Dendritic cell treated with granulocyte-macrophage colony-stimulating factor and Interleukin-4, amounts not matched to agents 40 ng/mL and 50 ng/mL, for 4 days (primary cell): ENCODE measurements around the gene PCNX2.
"Not testable (repeated sequence)": the region's sequence is repeated elsewhere in the genome, so short reads cannot be mapped to it uniquely, and the experiment has no call there.

Experiments used
- H3K27ac Mint-ChIP-seq: one replicate; pipeline ENCODE4 v1.8.0; 2022; ENCODE audit warnings: mild to moderate bottlenecking, mixed read lengths
- H3K27me3 Mint-ChIP-seq: one replicate; pipeline ENCODE4 v1.8.0; 2022; ENCODE audit warnings: mild to moderate bottlenecking, mixed read lengths
- H3K36me3 Mint-ChIP-seq: one replicate; pipeline ENCODE4 v1.8.0; 2022; ENCODE audit warnings: low read depth, mixed read lengths
- H3K4me1 Mint-ChIP-seq: one replicate; pipeline ENCODE4 v1.8.0; 2022; ENCODE audit warnings: low read depth, mixed read lengths
- H3K4me3 Mint-ChIP-seq: one replicate; pipeline ENCODE4 v1.8.0; 2022; ENCODE audit warnings: mild to moderate bottlenecking, moderate library complexity, mixed read lengths
- H3K9me3 Mint-ChIP-seq: one replicate; pipeline ENCODE4 v1.8.0; 2022; ENCODE audit warnings: mixed read lengths
- intact Hi-C: fragments of 100-400 bp; cut with micrococcal nuclease; formaldehyde crosslinking; loops from one replicate; pipeline ENCODE4 v1.15.0; 2022

PCNX2 gene

GRCh38 chr1:233094691-233095090 lies 200.8 kb downstream of the PCNX2 start:
- no peak overlapping the region for H3K4me3 Mint-ChIP-seq
- no peaks in the 10 kb centered on the region for H3K27me3 Mint-ChIP-seq
- no peaks in the 10 kb centered on the region for H3K36me3 Mint-ChIP-seq
- no peak overlapping the region for H3K27ac Mint-ChIP-seq
- no peaks in the 10 kb centered on the region for H3K9me3 Mint-ChIP-seq
- H3K4me1 Mint-ChIP-seq, result peaks cover 9% of the 10 kb centered on the region
- intact Hi-C loops, result no loop called here

- Mint-ChIP-seq H3K27ac (no peak overlapping the region), H3K36me3 (no peaks in the 10 kb centered on the region)
Measured at GRCh38 chr1:233094269-233094668, 201.3 kb downstream of the PCNX2 start.

GRCh38 chr1:233090746-233091494 lies 204.6 kb downstream of the PCNX2 start:
- no peak overlapping the region for H3K27ac Mint-ChIP-seq
- H3K36me3 Mint-ChIP-seq, result no peaks in the 10 kb centered on the region
- intact Hi-C loops, result no loop called here
- H3K4me1 Mint-ChIP-seq, result peaks cover 17% of the 10 kb centered on the region
- no peaks in the 10 kb centered on the region for H3K27me3 Mint-ChIP-seq
- no peaks in the 10 kb centered on the region for H3K9me3 Mint-ChIP-seq
- H3K4me3 Mint-ChIP-seq, result no peak overlapping the region

More at GRCh38 chr1:233094269-233094668, 201.3 kb downstream of the PCNX2 start:
- H3K4me3 Mint-ChIP-seq, result no peak overlapping the region
- peaks cover 9% of the 10 kb centered on the region for H3K4me1 Mint-ChIP-seq
- H3K9me3 Mint-ChIP-seq, result no peaks in the 10 kb centered on the region
- intact Hi-C loops, result no loop called here
- H3K27me3 Mint-ChIP-seq, result no peaks in the 10 kb centered on the region

- H3K27ac Mint-ChIP-seq, result no peak overlapping the region
Measured at GRCh38 chr1:233089251-233089650, 206.3 kb downstream of the PCNX2 start.

GRCh38 chr1:233088613-233089012 lies 206.9 kb downstream of the PCNX2 start:
- Mint-ChIP-seq H3K9me3 (no peaks in the 10 kb centered on the region), H3K27me3 (no peaks in the 10 kb centered on the region), H3K27ac (no peak overlapping the region), H3K4me1 (peaks cover 17% of the 10 kb centered on the region), H3K4me3 (no peak overlapping the region), H3K36me3 (no peaks in the 10 kb centered on the region)
- intact Hi-C loops, result no loop called here

More at GRCh38 chr1:233089251-233089650, 206.3 kb downstream of the PCNX2 start:
- H3K36me3 Mint-ChIP-seq, result no peaks in the 10 kb centered on the region
- H3K9me3 Mint-ChIP-seq, result no peaks in the 10 kb centered on the region
- H3K4me3 Mint-ChIP-seq, result no peak overlapping the region
- intact Hi-C loops, result no loop called here
- peaks cover 17% of the 10 kb centered on the region for H3K4me1 Mint-ChIP-seq
- H3K27me3 Mint-ChIP-seq, result no peaks in the 10 kb centered on the region

GRCh38 chr1:233086961-233087881 lies 208.3 kb downstream of the PCNX2 start:
- Mint-ChIP-seq H3K27me3 (no peaks in the 10 kb centered on the region), H3K4me3 (no peak overlapping the region), H3K4me1 (peaks cover 23% of the 10 kb centered on the region), H3K27ac (no peak overlapping the region), H3K36me3 (no peaks in the 10 kb centered on the region), H3K9me3 (no peaks in the 10 kb centered on the region)
- intact Hi-C loops, result no loop called here

GRCh38 chr1:233085566-233085965 lies 210.0 kb downstream of the PCNX2 start:
- Mint-ChIP-seq H3K27me3 (no peaks in the 10 kb centered on the region), H3K4me1 (peaks cover 28% of the 10 kb centered on the region), H3K9me3 (no peaks in the 10 kb centered on the region), H3K27ac (no peak overlapping the region), H3K4me3 (no peak overlapping the region), H3K36me3 (no peaks in the 10 kb centered on the region)
- intact Hi-C loops, result no loop called here

GRCh38 chr1:233082778-233083550 lies 212.6 kb downstream of the PCNX2 start:
- Mint-ChIP-seq H3K27ac (peak overlapping the region; percentile 75), H3K4me3 (no peak overlapping the region), H3K4me1 (peaks cover 28% of the 10 kb centered on the region), H3K9me3 (no peaks in the 10 kb centered on the region), H3K27me3 (no peaks in the 10 kb centered on the region), H3K36me3 (no peaks in the 10 kb centered on the region)
- intact Hi-C loops, result no loop called here

GRCh38 chr1:233081735-233082134 lies 213.8 kb downstream of the PCNX2 start:
- peak overlapping the region; percentile 27 for H3K27ac Mint-ChIP-seq

GRCh38 chr1:233080827-233081226 lies 214.7 kb downstream of the PCNX2 start:
- H3K4me1 Mint-ChIP-seq, result peaks cover 20% of the 10 kb centered on the region
- H3K9me3 Mint-ChIP-seq, H3K4me3 Mint-ChIP-seq, H3K36me3 Mint-ChIP-seq, intact Hi-C loops, H3K27ac Mint-ChIP-seq, H3K27me3 Mint-ChIP-seq: not testable (repeated sequence)

More at GRCh38 chr1:233081735-233082134, 213.8 kb downstream of the PCNX2 start:
- Mint-ChIP-seq H3K4me3 (no peak overlapping the region), H3K27me3 (no peaks in the 10 kb centered on the region), H3K4me1 (peaks cover 22% of the 10 kb centered on the region), H3K36me3 (no peaks in the 10 kb centered on the region), H3K9me3 (no peaks in the 10 kb centered on the region)
- intact Hi-C loops, result no loop called here

GRCh38 chr1:233080286-233080685 lies 215.2 kb downstream of the PCNX2 start:
- no peaks in the 10 kb centered on the region for H3K27me3 Mint-ChIP-seq
- no peak overlapping the region for H3K27ac Mint-ChIP-seq
- no peaks in the 10 kb centered on the region for H3K36me3 Mint-ChIP-seq
- H3K4me1 Mint-ChIP-seq, result peaks cover 20% of the 10 kb centered on the region
- intact Hi-C loops, result no loop called here
- H3K4me3 Mint-ChIP-seq, result no peak overlapping the region
- no peaks in the 10 kb centered on the region for H3K9me3 Mint-ChIP-seq

- Mint-ChIP-seq H3K4me1 (peaks cover 20% of the 10 kb centered on the region), H3K27me3 (no peaks in the 10 kb centered on the region), H3K36me3 (no peaks in the 10 kb centered on the region), H3K4me3 (no peak overlapping the region), H3K27ac (no peak overlapping the region), H3K9me3 (no peaks in the 10 kb centered on the region)
- intact Hi-C loops, result no loop called here
Measured at GRCh38 chr1:233079574-233079973, 216.0 kb downstream of the PCNX2 start.

GRCh38 chr1:233078396-233078795 lies 217.1 kb downstream of the PCNX2 start:
- Mint-ChIP-seq H3K27me3 (no peaks in the 10 kb centered on the region), H3K27ac (no peak overlapping the region), H3K4me1 (peaks cover 20% of the 10 kb centered on the region), H3K36me3 (no peaks in the 10 kb centered on the region), H3K4me3 (no peak overlapping the region), H3K9me3 (no peaks in the 10 kb centered on the region)
- intact Hi-C loops, result no loop called here

GRCh38 chr1:233075915-233076295 lies 219.6 kb downstream of the PCNX2 start:
- H3K27me3 Mint-ChIP-seq, result no peaks in the 10 kb centered on the region
- no peak overlapping the region for H3K4me3 Mint-ChIP-seq
- no peaks in the 10 kb centered on the region for H3K4me1 Mint-ChIP-seq
- H3K9me3 Mint-ChIP-seq, result peaks cover 15% of the 10 kb centered on the region
- intact Hi-C loops, result no loop called here
- H3K27ac Mint-ChIP-seq, result no peak overlapping the region
- H3K36me3 Mint-ChIP-seq, result no peaks in the 10 kb centered on the region
